Ishikawa (cell line): ENCODE results near the gene UTP25.

Source experiments
- CEBPB ChIP-seq: IDR thresholded peaks from 2 replicates; pipeline ENCODE4 v1.6.1; 2012
- CREB1 ChIP-seq: IDR thresholded peaks from 2 replicates; pipeline ENCODE4 v1.6.1; 2012; ENCODE audit warnings: low read depth
- EGR1 ChIP-seq: IDR thresholded peaks from 2 replicates; pipeline ENCODE4 v1.6.1; 2012
- EP300 ChIP-seq: IDR thresholded peaks from 2 replicates; pipeline ENCODE4 v1.6.1; 2012; ENCODE audit warnings: borderline replicate concordance
- FOXM1 ChIP-seq: IDR thresholded peaks from 2 replicates; pipeline ENCODE4 v1.6.1; 2012; ENCODE audit warnings: low read depth, borderline replicate concordance
- NFIC ChIP-seq: IDR thresholded peaks from 2 replicates; pipeline ENCODE4 v1.6.1; 2012
- RAD21 ChIP-seq: IDR thresholded peaks from 2 replicates; pipeline ENCODE4 v1.6.1; 2012; ENCODE audit warnings: low read depth
- TAF1 ChIP-seq: IDR thresholded peaks from 2 replicates; pipeline ENCODE4 v1.6.1; 2012; ENCODE audit warnings: low read depth, mild to moderate bottlenecking
- TCF12 ChIP-seq: IDR thresholded peaks from 2 replicates; pipeline ENCODE4 v1.6.1; 2012; ENCODE audit warnings: low read depth
- TEAD4 ChIP-seq: IDR thresholded peaks from 2 replicates; pipeline ENCODE4 v1.6.1; 2012
- YY1 ChIP-seq: IDR thresholded peaks from 2 replicates; pipeline ENCODE4 v1.6.1; 2012; ENCODE audit warnings: low read depth
- ZBTB7A ChIP-seq: IDR thresholded peaks from 2 replicates; pipeline ENCODE4 v1.6.1; 2012; ENCODE audit warnings: low read depth
- TF ChIP-seq, protein P1 (sequence below): IDR thresholded peaks from 2 replicates; pipeline ENCODE4 v1.6.1; 2012
- TF ChIP-seq, protein P2 (sequence below): IDR thresholded peaks from 2 replicates; pipeline ENCODE4 v1.6.1; 2012; ENCODE audit warnings: low read depth, mild to moderate bottlenecking
- TF ChIP-seq, protein P3 (sequence below): IDR thresholded peaks from 2 replicates; pipeline ENCODE4 v1.6.1; 2012

UTP25 gene

DNA sequence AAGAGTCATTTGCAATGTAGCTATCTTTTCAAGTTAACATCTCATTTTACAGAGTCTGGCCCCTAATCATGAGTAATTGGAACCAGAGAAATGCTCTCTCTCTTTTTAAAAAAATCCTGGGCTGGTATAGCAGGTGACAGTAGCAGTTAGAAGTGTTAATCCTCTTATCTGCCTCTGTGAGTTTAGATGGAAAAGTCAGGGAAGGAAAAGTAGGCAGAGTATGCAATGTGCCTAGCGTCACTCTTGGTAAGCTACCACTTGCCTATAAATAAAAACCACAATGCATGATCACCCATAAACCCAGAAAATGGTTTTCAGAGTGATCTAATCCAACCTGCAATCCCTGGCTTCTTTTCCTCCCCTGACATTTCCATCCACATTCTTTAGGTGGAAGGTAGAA, 43.2 kb downstream of the UTP25 start:
- TF ChIP-seq EP300: no peak
- no peak for TF ChIP-seq NFIC
- TF ChIP-seq, protein P1, sequence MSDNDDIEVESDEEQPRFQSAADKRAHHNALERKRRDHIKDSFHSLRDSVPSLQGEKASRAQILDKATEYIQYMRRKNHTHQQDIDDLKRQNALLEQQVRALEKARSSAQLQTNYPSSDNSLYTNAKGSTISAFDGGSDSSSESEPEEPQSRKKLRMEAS: no peak
- no peak for TF ChIP-seq FOXM1
- TF ChIP-seq CEBPB: no peak

DNA sequence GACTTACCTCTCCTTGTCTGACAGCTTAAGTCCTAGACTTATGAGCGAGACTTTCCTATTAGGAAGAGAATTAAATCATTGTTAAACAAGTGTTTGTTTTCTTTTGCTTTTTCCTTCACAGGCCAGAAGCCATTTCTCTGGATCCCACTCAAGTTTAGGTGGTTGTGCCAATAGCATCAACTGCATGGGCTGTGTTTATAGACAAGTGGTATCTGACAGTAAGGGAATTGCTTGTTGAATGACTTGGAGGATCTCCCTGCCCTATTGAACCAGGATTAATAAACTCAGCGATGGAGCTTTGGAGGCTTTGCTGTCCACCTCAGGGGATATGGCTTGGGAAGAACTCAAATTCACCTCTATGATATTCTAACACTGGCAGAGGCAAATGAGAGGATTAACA, 43.7 kb downstream of the UTP25 start:
- TF ChIP-seq YY1 (no peak), ZBTB7A (no peak), TCF12 (no peak), CEBPB (no peak), TEAD4 (no peak), EP300 (no peak), TAF1 (no peak), RAD21 (no peak), EGR1 (no peak)
- TF ChIP-seq, protein P2, sequence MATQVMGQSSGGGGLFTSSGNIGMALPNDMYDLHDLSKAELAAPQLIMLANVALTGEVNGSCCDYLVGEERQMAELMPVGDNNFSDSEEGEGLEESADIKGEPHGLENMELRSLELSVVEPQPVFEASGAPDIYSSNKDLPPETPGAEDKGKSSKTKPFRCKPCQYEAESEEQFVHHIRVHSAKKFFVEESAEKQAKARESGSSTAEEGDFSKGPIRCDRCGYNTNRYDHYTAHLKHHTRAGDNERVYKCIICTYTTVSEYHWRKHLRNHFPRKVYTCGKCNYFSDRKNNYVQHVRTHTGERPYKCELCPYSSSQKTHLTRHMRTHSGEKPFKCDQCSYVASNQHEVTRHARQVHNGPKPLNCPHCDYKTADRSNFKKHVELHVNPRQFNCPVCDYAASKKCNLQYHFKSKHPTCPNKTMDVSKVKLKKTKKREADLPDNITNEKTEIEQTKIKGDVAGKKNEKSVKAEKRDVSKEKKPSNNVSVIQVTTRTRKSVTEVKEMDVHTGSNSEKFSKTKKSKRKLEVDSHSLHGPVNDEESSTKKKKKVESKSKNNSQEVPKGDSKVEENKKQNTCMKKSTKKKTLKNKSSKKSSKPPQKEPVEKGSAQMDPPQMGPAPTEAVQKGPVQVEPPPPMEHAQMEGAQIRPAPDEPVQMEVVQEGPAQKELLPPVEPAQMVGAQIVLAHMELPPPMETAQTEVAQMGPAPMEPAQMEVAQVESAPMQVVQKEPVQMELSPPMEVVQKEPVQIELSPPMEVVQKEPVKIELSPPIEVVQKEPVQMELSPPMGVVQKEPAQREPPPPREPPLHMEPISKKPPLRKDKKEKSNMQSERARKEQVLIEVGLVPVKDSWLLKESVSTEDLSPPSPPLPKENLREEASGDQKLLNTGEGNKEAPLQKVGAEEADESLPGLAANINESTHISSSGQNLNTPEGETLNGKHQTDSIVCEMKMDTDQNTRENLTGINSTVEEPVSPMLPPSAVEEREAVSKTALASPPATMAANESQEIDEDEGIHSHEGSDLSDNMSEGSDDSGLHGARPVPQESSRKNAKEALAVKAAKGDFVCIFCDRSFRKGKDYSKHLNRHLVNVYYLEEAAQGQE: no peak
- TF ChIP-seq, protein P3, sequence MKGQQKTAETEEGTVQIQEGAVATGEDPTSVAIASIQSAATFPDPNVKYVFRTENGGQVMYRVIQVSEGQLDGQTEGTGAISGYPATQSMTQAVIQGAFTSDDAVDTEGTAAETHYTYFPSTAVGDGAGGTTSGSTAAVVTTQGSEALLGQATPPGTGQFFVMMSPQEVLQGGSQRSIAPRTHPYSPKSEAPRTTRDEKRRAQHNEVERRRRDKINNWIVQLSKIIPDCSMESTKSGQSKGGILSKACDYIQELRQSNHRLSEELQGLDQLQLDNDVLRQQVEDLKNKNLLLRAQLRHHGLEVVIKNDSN: no peak

DNA sequence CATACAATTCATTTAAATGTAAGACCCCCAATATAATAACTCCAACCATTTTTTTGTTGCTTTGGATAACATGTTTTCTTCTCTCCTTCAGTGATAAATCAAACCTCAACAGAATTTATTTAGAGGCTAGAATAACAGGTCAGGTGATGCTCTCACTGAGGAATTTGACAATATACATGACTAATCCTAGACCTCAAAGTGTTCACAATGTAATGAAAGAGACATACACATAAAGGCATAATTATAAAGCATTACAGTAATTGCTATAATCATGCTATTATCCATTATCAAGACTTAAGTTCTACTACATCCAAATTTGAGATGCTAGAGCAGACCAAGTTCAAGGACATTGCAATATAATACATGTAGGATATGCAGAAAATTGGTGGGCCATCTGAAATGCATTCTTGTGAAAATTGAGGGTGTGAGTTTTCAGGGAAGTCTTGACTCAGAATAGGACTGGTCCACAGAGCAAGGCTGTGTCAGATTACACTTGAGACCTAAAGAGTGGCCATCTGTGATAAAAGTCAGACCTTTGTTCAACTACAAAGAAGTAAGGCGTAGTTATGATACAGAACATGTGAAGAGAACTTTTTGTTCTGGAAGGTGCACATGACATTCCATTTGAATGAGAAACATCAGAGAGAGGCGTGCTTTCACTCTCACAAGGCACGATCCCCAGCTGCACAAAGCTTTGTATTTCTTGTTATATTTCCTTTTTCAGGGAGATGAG, 45.5 kb downstream of the UTP25 start:
- TF ChIP-seq EP300 (no peak), CREB1 (no peak)

DNA sequence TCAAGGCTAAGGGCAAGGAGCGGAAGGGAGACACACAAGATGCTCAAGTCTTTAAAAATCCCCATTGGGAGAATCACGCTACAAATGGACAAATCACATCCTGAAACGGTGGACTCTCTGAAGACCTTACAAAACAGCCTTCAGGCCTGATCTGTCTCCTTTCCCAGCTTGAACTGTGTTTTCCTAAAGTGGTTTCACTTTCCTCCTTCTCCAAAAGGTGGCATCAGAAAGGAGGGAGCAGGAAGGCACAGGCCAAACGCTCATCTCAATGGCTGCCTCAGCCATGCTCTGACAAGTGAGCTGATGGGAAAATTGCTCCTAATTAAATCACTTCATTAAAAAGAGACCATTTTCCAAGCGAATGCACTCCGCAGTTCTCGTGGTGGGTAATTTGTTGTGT, 47.7 kb downstream of the UTP25 start:
- TF ChIP-seq RAD21 (peak; percentile 29; the same call in 1 of the 2 replicates), CEBPB (no peak)

DNA sequence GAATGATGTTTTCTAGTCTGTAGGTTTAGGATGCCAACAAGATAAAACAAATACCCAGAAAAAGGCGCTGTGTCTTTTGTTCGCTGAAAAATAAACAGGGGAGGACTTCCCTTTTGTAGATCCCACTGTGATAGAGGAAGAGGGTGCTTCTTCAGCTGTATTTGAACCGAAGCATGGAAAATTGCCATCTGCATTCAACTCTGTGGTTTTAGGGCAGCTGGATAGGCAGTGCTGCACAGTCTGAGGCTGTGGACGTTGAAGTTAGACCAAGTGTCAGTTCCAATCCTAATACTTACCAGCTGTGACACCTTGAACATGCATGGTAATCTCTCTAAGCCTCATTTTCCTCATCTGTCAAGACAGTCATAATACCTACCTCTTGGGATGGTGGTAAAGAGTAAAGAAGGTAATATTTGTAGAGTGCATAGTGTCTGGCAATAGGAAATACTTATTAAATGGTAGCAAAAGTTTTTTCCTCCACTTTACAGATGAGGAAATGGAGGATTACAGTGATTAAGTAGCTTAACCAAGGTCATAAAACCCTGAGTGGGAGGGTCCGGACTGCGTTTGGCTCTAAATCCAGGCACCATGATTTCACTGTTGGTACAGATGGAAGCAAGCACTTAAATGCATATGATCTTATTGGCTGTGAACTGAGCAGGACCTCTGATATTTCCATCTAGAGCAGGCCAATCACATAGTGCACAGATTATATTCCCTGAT, 48.5 kb downstream of the UTP25 start:
- TF ChIP-seq CREB1 (no peak), FOXM1 (no peak), TAF1 (no peak), TEAD4 (no peak), TCF12 (no peak), EP300 (no peak), EGR1 (no peak), RAD21 (no peak), CEBPB (no peak)
- TF ChIP-seq, protein P2: no peak
- TF ChIP-seq, protein P3: no peak

DNA sequence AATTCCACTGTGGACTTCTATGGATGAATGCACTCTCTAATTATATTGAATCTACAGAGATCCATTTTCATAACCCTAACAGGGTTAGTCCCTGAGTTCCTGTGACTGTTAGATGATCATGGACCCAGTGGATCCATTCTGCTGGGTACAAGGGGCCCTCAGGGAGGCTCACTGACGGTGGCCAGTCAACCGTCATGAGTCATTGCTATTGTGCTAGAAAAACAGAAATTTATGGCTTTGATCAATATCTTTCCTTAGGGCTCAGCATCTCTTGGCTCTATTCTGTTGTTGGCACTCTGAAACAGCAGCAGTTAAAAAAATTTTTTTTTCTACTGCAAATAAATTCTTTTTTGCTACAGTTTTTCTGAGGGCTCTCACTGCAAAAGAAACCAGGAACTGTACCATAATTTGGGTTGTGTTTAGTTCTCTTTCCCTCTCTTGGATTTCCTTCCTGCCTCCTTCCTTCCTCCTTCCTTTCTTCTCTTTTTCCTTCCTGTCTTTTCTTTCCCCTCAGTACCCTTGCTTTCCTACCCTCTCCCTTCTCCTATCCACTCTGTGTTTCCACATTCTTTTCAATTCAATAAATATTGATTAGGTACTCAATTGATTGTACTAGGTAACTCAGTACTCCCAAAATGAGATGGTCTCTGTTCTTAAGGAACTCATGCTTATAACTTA, 49.5 kb downstream of the UTP25 start:
- TF ChIP-seq CEBPB (no peak), EGR1 (no peak)

DNA sequence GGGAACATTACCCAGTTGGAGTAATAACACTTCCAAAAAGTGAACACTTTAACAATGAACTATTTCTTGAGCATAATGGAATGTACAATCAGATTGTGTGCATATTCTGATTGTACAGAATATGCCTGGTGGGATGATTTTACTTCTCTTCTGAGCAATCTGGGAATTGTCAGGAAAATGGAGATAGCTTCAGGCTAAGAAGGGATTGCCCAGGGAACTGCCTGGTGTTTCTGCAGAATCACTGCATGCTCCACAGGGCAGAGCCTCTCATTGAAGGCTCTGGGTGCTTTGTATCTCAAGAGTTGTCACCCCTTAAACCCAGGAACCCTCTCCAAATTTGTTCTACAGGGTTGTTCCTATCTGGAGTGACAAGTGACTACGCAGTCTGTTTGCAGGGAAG, 51.2 kb downstream of the UTP25 start:
- no peak for TF ChIP-seq EP300
- no peak for TF ChIP-seq YY1
- no peak for TF ChIP-seq ZBTB7A
- TF ChIP-seq CEBPB: no peak
- TF ChIP-seq TCF12: no peak
- TF ChIP-seq NFIC: no peak
- TF ChIP-seq CREB1: no peak
- TF ChIP-seq, protein P2: no peak
